DOHH2 (cell line): ENCODE data around the gene CD164L2.

ENCODE experiments used
- EZH2phosphoT487 ChIP-seq: fragments of 200-600 bp; sonication (generic); IDR thresholded peaks from 2 replicates; pipeline ENCODE4 v1.6.1; 2017; ENCODE audit warnings: borderline replicate concordance, mild to moderate bottlenecking, antibody characterized with exemption, low read length, moderate library complexity, mixed read lengths
- TF ChIP-seq, protein P1 (sequence below): fragments of 200-600 bp; sonication (generic); IDR thresholded peaks from one replicate; pipeline ENCODE4 v1.5.1; 2014; ENCODE audit warnings: antibody characterized with exemption, mild to moderate bottlenecking, low read depth, low read length; ENCODE audit not compliant: poor library complexity, severe bottlenecking

- TF ChIP-seq, protein P1, sequence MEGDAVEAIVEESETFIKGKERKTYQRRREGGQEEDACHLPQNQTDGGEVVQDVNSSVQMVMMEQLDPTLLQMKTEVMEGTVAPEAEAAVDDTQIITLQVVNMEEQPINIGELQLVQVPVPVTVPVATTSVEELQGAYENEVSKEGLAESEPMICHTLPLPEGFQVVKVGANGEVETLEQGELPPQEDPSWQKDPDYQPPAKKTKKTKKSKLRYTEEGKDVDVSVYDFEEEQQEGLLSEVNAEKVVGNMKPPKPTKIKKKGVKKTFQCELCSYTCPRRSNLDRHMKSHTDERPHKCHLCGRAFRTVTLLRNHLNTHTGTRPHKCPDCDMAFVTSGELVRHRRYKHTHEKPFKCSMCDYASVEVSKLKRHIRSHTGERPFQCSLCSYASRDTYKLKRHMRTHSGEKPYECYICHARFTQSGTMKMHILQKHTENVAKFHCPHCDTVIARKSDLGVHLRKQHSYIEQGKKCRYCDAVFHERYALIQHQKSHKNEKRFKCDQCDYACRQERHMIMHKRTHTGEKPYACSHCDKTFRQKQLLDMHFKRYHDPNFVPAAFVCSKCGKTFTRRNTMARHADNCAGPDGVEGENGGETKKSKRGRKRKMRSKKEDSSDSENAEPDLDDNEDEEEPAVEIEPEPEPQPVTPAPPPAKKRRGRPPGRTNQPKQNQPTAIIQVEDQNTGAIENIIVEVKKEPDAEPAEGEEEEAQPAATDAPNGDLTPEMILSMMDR, result no peak
- TF ChIP-seq EZH2phosphoT487, result no peak
These were observed 45.3 kb upstream of the CD164L2 start for GRCh38 chr1:27428316-27429028.
